VCaP (cell line): ENCODE results near the gene ACVR1.

Source experiments
- H3K27ac ChIP-seq: fragments of 450-650 bp; 2 replicates; pipeline ENCODE4 v1.5.1; 2017
- TF ChIP-seq, protein P1 (sequence below): fragments of 450-650 bp; conservative IDR thresholded peaks from 2 replicates; pipeline ENCODE4 v1.5.1; 2017; ENCODE audit warnings: mild to moderate bottlenecking, moderate library complexity

Gene ACVR1

DNA sequence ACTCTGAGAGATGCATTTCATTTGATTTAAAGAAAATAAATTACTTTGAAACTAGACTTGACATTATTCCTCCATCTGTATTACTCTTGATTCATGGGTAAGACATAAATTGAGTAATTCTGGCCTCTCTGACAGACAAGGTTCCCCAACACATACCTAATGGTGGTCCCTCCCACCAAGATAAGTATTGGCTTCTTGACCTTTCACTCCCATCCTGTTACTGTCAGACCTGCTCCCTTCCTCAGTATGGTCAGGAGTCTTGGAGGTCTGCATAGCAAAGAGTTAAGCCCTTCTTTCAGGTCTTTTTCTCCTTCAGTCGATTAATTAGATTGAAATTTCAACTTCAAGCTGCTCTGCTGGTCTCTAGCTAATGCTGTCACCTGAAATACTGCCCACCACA is 42.2 kb upstream of the ACVR1 start:
- TF ChIP-seq, protein P1, sequence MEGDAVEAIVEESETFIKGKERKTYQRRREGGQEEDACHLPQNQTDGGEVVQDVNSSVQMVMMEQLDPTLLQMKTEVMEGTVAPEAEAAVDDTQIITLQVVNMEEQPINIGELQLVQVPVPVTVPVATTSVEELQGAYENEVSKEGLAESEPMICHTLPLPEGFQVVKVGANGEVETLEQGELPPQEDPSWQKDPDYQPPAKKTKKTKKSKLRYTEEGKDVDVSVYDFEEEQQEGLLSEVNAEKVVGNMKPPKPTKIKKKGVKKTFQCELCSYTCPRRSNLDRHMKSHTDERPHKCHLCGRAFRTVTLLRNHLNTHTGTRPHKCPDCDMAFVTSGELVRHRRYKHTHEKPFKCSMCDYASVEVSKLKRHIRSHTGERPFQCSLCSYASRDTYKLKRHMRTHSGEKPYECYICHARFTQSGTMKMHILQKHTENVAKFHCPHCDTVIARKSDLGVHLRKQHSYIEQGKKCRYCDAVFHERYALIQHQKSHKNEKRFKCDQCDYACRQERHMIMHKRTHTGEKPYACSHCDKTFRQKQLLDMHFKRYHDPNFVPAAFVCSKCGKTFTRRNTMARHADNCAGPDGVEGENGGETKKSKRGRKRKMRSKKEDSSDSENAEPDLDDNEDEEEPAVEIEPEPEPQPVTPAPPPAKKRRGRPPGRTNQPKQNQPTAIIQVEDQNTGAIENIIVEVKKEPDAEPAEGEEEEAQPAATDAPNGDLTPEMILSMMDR, result no peak
- no peak overlapping the region for H3K27ac ChIP-seq

DNA sequence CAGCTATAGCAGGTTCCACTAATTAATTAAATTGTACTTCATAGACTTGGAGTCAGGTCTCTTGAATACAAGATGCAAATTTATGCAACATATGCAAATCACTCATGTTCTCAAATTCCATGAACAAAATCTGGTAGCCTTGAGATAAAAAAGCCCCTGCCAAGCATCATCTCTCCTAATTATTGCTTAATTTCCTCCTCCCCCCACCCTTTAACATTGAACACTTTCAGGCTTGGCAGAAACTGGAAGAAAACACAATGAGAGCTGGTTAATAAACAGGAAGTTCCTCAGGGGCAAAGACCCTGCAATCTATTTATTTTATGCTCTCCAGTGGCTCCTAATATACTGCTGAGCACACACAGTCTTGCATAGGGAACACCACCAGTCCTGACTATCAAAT is 35.6 kb upstream of the ACVR1 start:
- TF ChIP-seq, protein P1, result no peak
- no peak overlapping the region for H3K27ac ChIP-seq

DNA sequence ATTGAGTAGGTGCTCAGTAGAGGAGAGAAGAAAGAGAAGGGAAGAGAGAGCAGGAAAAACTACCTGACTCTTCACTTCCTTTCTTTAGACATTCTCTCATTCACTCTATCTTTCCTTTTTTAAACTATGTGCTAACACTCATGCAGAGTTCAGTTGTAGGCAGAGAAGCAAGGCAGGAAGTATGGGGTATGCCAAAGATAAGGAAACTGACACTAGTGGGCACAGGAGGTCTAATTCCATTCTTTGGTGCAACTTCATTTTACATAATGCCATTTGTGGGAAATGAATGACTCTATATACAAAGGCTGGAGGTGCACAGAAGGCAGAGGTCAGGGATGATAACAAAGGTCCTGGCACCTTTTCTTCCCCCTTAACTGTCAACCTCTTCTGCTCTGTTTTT is 35.1 kb upstream of the ACVR1 start:
- H3K27ac ChIP-seq, result no peak overlapping the region
- TF ChIP-seq, protein P1, result no peak

DNA sequence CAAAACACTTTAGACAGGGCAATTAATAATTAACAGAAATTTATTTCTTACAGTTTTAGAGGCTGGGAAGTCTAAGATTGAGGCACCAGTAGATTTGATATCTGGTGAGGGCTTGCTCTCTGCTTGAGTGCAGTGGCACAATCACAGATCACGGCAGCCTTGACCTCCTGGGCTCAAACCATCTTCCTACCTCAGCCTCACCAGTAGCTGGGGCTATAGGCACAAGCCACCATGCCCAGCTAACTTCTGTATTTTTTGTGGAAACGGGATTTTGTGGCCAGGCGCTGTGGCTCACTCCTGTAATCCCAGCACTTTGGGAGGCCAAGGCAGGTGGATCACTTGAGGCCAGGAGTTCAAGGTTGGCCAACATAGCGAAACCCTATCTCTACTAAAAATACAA is 29.0 kb upstream of the ACVR1 start:
- TF ChIP-seq, protein P1, result no peak

DNA sequence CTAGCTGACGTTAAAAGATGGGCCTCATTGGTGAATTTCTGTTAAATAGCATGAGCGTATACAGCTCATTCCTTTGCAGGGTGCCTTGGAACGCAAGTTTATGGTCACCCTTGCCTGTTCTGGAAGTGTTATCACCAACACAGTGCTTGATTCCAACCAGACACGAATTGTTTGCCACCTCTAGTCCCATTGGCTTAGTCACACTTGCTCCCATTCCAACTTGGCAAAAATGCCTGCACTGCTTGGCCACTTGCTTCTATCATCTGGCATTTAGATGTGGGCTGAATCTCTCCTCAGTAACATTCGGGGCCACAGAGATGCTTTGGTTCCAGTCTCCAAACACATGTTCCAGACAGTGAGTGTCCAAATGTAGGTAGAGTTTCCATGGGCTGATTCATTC is 27.5 kb upstream of the ACVR1 start:
- no peak overlapping the region for H3K27ac ChIP-seq
- TF ChIP-seq, protein P1, result no peak

More for the DNA sequence above, 29.0 kb upstream of the ACVR1 start:
- H3K27ac ChIP-seq, result no peak overlapping the region

DNA sequence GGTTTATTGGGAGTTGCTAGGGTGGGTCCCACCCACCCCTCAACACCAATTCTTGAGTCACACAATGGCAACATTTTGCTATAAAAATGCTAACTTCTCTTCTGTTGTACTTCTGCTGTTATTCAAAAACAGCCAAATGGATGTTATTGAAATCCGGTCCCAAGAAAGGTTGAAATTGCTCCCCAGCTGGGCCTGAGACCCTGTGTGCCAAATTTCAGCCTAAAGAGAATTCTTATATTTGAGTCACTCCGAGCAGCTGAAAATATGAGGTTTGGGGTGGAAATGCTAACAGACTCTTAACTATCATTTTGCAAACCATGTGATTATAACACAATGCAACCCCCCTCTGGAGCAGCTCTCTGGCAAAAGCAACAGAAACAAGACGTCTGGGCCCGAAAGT is 27.0 kb upstream of the ACVR1 start:
- TF ChIP-seq, protein P1, result no peak
- no peak overlapping the region for H3K27ac ChIP-seq

DNA sequence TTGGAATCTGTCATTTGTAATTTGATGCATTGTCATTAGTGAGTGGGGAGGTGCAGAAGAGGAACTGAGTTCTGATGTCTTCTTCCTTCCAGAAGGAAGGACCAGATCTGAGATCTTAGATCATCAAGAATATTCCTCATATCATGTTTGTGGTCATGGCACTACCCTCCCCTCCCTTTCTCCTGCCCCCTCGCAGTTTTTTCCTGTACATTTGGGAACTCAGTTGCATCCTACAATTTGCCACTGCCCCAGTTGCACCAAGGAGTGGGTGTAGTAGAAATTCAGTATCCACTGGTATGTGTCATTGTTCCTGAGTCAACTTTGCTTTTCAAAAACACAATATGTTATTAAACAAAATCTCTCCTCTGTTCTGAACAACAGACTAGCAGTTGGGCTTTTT is 26.6 kb upstream of the ACVR1 start:
- no peak overlapping the region for H3K27ac ChIP-seq
- TF ChIP-seq, protein P1, result no peak

DNA sequence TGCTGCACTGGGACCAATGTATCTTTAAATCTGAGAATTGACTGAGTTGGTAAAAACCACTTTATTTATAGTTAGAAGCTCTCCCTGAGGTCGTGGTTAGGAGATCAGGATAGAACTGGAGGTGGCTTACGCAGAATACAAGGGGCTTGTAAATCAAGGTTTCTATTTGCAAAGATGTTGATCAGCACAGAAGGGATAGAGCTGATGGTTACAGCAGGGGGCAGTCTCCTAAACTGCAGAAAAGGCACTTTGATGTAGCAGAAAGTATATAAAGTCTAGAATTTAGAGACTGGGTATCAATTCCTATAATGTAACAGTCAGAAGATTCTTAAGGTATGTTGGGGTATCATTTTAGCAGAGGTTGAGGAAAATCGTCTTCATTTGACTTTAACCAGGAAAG is 25.2 kb upstream of the ACVR1 start:
- H3K27ac ChIP-seq, result no peak overlapping the region
- TF ChIP-seq, protein P1, result no peak; the same call in 1 of the 2 replicates
